ENCODE measurements around the gene ZDHHC8. TPM values are rescaled to one million over a fixed set of nuclear protein-coding genes. Genes with fewer than 3 reads are reported as not detected.

Gene ZDHHC8
- polyA plus RNA-seq, 1 experiment = 13.5 TPM

DNA sequence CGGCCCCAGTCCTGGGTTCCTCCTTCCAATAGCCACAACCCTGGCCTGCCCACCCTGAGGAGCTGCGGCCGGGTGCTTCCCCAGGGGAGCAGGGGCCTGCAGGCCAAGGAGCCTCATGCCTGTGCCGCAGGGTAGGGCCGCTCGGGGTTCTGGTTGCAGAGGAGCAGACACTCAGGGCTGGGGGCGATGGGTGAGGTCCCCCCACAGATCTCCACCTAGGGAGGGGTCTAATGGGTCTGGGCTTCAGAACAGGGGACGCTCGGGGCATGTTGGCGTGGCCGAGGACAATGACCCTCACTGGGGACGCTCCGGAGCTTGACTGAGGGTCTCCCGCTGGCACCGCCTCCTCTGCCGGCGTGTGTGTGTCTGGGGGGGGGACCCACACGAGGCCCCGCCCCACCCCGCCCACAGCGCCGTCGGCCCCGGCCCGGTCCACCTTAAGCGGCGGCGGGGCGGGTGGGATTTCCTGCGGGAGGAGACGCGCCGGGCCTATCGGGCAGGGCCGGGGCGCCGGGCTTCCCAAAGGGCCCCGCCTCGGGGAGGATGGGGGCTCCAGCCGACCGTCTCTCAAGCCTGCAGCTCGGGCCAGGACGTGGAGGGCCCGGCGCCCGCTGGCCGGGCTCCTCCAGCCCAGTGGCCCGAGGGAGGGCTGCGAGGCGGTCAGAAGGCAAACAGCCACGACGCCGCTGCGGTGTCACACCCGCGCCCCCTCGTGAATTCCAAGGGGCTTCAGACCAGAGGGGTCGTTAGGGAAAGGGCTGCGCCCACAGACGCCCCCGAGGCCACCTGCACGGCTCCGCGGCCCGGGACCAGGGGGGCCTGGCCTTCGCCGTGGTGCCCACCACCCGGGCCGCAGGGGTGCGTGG is 640 bp upstream of the ZDHHC8 start:
- TF ChIP-seq, protein P1, sequence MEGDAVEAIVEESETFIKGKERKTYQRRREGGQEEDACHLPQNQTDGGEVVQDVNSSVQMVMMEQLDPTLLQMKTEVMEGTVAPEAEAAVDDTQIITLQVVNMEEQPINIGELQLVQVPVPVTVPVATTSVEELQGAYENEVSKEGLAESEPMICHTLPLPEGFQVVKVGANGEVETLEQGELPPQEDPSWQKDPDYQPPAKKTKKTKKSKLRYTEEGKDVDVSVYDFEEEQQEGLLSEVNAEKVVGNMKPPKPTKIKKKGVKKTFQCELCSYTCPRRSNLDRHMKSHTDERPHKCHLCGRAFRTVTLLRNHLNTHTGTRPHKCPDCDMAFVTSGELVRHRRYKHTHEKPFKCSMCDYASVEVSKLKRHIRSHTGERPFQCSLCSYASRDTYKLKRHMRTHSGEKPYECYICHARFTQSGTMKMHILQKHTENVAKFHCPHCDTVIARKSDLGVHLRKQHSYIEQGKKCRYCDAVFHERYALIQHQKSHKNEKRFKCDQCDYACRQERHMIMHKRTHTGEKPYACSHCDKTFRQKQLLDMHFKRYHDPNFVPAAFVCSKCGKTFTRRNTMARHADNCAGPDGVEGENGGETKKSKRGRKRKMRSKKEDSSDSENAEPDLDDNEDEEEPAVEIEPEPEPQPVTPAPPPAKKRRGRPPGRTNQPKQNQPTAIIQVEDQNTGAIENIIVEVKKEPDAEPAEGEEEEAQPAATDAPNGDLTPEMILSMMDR (IDR thresholded peaks at IDR 0.05; ENCODE audit: low read depth, low read length) = no peak
- peak; percentile 15 for DNase-seq (ENCODE audit: low read depth, low spot score)
- H3K27ac ChIP-seq (ENCODE audit: low read depth, low read length) = peak overlapping the region; percentile 47
- H3K4me3 ChIP-seq (ENCODE audit: low read depth, low read length) = peak overlapping the region; percentile 82
- H3K9me3 ChIP-seq (ENCODE audit: control insufficient read depth, insufficient read depth, low read length) = no peaks in the 10 kb centered on the region
- POLR2A ChIA-PET = interaction anchor here (3.2 kb wide), 1 partner anchor 14 kb away, joined by 12 read pairs; the partner anchor contains the start of gene TRMT2A
- CTCF ChIA-PET = no interaction called here
- no peaks in the 10 kb centered on the region for H3K27me3 ChIP-seq (ENCODE audit: control insufficient read depth, insufficient read depth, low read length)

DNA sequence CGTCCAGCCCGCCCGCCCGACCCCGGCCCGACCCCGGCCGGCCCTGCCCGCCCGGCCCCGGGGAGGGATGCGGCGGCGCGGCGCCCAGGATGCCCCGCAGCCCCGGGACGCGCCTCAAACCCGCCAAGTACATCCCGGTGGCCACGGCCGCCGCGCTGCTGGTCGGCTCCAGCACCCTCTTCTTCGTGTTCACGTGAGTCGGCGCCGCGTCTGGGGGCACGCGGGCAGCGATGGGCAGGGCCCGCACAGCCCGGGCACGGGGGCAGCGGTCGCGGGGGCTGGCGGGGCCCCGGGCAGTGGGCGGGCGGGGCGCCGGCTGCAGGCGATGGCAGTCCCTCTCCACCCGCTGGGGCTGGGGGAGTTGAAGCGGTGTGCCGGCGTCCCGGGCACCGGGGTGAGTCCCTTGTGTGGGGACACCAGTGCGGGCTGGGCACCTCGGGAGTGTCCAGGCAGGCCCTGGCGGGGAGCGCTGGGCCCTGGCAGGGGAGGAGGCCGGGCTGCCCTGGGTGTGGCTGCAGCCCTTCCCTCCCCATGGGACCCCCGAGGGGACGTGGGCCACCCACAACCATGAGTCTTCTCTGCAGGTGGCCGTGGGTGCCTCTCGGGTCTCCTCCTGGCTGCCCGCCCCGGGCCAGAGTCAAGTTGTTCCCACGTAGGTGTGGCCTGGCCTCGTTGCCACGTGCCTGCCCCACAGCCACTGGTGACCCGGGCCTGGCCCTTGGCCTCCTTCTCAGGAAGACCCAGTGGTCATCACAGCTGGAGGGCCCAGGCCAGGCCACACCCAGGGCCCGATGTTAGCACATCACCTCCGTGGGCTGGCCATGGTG is 468 bp downstream of the ZDHHC8 start:
- ChIA-PET CTCF (no interaction called here), POLR2A (no interaction called here)
- no peak for DNase-seq (ENCODE audit: low read depth, low spot score)
- no peaks in the 10 kb centered on the region for H3K27me3 ChIP-seq (ENCODE audit: control insufficient read depth, insufficient read depth, low read length)
- no peaks in the 10 kb centered on the region for H3K9me3 ChIP-seq (ENCODE audit: control insufficient read depth, insufficient read depth, low read length)
- TF ChIP-seq, protein P1 (IDR thresholded peaks at IDR 0.05; ENCODE audit: low read depth, low read length) = no peak
- H3K4me3 ChIP-seq (ENCODE audit: low read depth, low read length) = peak overlapping the region; percentile 79
- peak overlapping the region; percentile 21 for H3K27ac ChIP-seq (ENCODE audit: low read depth, low read length)

DNA sequence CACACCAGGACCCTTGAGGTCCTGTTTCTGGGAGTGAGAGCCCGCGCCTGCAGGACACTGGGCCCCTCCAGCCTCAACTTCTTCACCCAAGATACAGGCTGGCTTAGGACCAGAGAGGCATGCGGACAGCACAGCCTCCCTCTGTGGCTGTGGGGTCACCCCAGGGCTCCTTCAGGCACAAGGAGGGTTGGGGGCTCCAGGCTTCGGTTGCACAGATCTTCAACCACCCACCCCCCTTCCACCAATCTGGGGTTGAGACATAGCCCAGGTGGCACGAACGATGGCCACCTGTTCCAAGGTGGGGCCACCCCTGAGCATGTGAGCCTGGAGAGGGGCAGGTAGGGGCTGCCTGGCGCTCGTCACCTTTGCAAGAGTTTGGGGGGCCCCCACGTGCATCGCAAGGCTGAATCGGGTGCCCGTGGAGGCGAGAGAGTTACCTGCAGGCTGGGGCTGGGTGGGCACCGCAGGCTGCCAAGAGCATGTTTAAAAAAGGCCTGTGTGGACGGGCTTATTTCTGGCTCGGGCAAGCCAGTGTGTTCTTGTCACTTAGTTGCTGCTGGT is 1.2 kb downstream of the ZDHHC8 start:
- CTCF ChIA-PET = interaction anchor here (0.6 kb wide), 1 partner anchor 642 kb away, joined by 3 read pairs; no protein-coding TSS in a partner anchor
- Histone ChIP-seq H3K27me3 (ENCODE audit: control insufficient read depth, insufficient read depth, low read length) (no peaks in the 10 kb centered on the region), H3K27ac (ENCODE audit: low read depth, low read length) (no peak overlapping the region), H3K4me3 (ENCODE audit: low read depth, low read length) (peak overlapping the region; percentile 79), H3K9me3 (ENCODE audit: control insufficient read depth, insufficient read depth, low read length) (no peaks in the 10 kb centered on the region)
- POLR2A ChIA-PET = no interaction called here
- TF ChIP-seq, protein P1 (IDR thresholded peaks at IDR 0.05; ENCODE audit: low read depth, low read length) = no peak
- no peak for DNase-seq (ENCODE audit: low read depth, low spot score)

DNA sequence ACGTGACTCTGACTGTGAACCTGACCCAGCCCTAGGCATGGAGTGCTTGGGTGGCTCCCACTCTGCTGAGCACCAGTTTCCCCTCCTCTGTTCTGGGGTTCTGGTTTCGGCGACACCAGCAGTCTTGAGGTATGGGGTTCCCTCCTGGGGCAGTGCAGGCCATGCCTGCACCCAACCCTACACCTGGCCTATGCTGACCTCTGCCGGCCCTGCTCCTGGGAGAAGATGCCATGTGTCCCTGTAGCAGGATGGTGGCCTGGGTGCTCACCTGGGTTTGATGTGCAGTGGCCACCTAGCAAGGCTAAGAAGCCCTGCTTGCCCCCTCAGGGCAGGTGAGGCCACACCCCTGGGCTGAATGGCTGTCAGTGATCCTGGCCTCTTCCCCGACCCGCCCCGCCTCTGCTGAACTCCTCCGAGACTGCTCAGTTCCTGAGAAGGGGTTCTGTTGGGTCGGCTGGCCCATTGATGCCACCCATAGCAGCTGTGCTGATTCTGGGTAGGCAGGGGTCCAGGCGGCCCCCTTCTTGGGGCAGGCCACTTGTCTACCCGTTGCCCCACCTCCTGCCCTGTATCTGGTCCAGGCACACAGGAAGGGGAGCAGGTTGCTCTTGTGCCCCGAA is 2.4 kb downstream of the ZDHHC8 start:
- TF ChIP-seq, protein P1 (IDR thresholded peaks at IDR 0.05; ENCODE audit: low read depth, low read length) = no peak
- H3K4me3 ChIP-seq (ENCODE audit: low read depth, low read length) = no peak overlapping the region; the same call in 1 of the 2 replicates
- CTCF ChIA-PET = no interaction called here
- DNase-seq (ENCODE audit: low read depth, low spot score) = no peak
- no peak overlapping the region for H3K27ac ChIP-seq (ENCODE audit: low read depth, low read length)
- no peaks in the 10 kb centered on the region for H3K27me3 ChIP-seq (ENCODE audit: control insufficient read depth, insufficient read depth, low read length)
- POLR2A ChIA-PET = no interaction called here
- no peaks in the 10 kb centered on the region; the same call in 1 of the 2 replicates for H3K9me3 ChIP-seq (ENCODE audit: control insufficient read depth, insufficient read depth, low read length)

All from AG04450 (cell line).